Fibroblast of pulmonary artery (primary cell): ENCODE data around the gene TBC1D13.

Experiments
- DNase-seq: peaks from one replicate; pipeline ENCODE4 v3.0.0-alpha.2; 2010; ENCODE audit warnings: low read depth
- H3K4me3 ChIP-seq: replicated peaks from 2 replicates; pipeline ENCODE4 v1.5.1; 2011; ENCODE audit warnings: low read depth, mild to moderate bottlenecking, control low read depth, low read length, moderate library complexity
- TF ChIP-seq, protein P1 (sequence below): IDR thresholded peaks from 2 replicates; pipeline ENCODE4 v1.5.1; 2011; ENCODE audit warnings: mild to moderate bottlenecking, control low read depth, low read length, inconsistent platforms; ENCODE audit errors: missing control alignments

Gene TBC1D13

DNA sequence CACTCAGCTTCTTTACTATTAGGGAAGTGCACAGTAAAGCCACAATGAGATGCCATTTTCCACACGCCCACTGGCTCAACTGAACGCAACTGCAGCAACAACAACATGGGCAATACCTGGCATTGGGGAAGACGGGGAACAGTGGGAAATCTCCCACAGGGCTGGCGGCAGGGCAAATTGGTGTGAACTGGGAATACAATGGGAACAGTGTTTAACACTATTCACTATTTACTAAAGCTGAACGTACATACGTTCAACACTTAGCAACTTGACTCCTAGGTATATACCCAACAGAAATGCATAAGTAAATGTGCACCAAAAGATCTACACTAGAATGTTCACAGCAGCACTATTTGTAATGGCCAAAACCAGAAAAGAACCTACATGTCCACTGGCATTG, 29.5 kb upstream of the TBC1D13 start:
- no peak overlapping the region for H3K4me3 ChIP-seq
- no peak for DNase-seq
- TF ChIP-seq, protein P1, sequence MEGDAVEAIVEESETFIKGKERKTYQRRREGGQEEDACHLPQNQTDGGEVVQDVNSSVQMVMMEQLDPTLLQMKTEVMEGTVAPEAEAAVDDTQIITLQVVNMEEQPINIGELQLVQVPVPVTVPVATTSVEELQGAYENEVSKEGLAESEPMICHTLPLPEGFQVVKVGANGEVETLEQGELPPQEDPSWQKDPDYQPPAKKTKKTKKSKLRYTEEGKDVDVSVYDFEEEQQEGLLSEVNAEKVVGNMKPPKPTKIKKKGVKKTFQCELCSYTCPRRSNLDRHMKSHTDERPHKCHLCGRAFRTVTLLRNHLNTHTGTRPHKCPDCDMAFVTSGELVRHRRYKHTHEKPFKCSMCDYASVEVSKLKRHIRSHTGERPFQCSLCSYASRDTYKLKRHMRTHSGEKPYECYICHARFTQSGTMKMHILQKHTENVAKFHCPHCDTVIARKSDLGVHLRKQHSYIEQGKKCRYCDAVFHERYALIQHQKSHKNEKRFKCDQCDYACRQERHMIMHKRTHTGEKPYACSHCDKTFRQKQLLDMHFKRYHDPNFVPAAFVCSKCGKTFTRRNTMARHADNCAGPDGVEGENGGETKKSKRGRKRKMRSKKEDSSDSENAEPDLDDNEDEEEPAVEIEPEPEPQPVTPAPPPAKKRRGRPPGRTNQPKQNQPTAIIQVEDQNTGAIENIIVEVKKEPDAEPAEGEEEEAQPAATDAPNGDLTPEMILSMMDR = no peak

DNA sequence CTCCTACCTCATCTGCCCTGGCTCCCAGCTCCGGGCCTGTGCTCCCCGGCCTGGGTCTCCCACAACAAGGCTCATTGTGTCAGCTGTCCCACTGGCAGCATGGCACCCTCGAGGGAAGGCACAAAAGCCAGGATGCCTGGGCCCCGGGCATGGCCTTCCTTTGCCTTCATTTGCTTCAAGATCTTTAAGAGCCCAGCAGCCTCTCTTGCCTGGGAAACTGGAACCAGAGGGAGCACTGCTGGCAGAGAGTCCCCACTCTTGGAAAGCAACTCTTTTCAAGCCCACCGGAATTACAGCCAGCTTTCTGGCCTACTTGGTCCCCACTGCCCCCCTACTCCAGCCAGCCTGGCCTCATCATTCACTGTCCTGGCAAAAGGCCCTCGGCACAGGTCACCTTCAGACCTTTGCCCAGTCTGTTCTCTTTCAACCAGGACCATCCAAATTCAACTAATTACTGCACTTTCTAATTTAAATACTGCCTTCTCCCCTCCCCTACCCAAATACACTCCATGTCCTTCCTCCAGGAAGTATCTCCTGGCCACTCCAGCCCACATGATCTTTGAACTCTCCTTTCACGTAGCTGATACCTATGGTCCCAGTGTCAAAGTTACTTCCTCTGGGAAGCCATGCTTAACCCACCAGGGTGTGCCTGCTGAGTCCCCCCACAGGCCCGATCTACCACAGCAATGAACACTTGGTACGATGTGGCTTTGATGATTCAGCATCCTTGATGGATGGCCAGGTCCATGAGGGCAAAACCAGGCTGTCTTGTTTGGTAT, 24.2 kb upstream of the TBC1D13 start:
- no peak for DNase-seq
- TF ChIP-seq, protein P1 = no peak
- no peak overlapping the region for H3K4me3 ChIP-seq

DNA sequence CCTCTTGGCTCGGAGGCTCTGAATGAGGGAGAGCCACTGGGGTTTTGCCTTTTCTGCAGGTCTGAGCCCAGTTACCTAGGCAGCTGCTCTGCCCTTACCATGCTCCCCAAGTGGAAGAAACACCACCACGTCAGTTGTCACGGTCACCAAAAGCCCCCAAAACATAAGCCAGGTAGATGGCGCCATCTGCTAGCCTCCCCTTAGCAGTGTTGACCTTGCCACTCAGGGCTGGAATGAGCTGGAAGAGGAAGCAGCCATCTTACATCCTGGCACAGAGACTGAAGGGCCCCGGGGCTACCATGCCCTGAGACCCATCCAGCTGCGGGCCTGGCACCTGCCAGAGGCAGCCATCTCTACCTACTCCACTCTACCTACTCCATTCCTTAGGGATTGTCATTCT, 22.7 kb upstream of the TBC1D13 start:
- TF ChIP-seq, protein P1 = no peak
- H3K4me3 ChIP-seq = no peak overlapping the region
- no peak for DNase-seq

DNA sequence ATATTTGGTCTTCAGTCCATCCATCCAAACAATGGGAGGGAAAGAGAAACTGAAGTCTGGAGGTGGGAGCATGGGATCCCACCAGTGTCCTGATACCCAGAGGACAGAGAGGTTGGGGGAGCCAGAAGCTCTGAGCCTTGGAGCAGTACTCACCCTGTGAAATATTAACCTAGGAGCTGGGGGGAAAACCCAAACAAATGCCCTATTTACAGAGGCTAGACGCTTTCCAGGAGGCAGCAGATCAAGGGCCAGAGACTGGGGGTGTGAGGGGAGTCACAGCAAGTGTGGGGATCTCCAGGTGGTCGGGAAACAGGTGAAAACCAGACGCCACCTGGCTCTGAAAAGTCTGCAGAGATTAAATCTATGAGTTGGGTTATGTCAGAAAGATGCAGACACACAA, 21.6 kb upstream of the TBC1D13 start:
- H3K4me3 ChIP-seq = no peak overlapping the region
- DNase-seq = no peak
- TF ChIP-seq, protein P1 = no peak

DNA sequence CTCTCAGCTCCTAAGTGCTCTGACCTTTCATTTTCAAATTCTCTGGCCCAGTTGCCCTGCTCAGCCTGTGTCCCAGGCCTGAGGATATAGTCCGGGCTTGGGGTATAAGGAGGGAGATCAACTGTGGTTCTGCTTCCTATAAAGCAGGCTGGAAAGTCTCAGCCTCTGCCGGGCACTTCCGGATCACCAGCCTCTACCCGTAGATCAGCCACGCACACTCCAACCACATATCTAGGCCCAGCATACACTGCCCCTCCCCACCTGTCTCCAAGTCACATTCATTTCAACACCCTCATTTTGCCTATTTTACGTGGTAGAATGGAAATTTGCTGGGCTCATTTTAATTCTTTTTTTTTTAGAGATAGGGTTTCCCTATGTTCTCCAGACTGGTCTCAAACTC, 18.4 kb upstream of the TBC1D13 start:
- H3K4me3 ChIP-seq = no peak overlapping the region
- TF ChIP-seq, protein P1 = no peak
- DNase-seq = no peak

DNA sequence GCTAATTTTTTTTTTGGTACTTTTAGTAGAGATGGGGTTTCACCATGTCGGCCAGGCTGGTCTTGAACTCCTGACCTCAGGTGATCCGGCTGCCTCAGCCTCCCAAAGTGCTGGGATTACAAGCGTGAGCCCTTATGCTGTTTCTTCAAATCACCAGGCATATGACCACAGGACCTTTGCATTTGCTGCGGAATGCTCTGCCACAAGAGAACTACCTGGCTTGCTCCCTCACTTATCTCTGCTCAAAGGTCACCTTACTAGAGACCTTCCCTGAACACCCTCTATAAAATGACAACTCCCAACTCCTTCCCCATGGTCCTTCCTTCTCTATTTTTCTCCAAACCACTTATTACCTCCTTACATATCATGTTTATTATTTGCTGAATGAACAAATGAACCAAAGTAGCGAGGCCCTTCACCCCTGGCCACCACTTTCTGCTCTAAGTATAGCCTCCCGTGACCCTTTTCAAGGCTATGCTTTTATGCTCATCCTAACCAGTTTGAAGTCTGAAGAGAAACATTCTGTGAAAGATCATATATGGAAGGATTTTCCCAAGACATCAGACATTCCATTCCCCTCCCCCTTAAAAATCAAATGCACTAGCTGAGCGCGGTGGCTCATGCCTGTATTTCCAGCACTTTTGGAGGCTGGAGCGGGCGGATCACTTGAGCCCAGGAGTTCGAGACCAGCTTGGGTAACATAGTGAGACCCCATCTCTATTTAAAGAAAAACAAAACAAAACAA, 16.6 kb upstream of the TBC1D13 start:
- TF ChIP-seq, protein P1 = no peak
- H3K4me3 ChIP-seq = peak overlapping the region; percentile 96
- no peak for DNase-seq
